Measurements from ENCODE around the gene EFNA2. TPM values are rescaled to one million over a fixed set of nuclear protein-coding genes. Genes with fewer than 3 reads are reported as not detected.
A peak's percentile ranks its signal among the peaks of the same experiment; 100 is the strongest.
"Not testable (repeated sequence)": the region's sequence is repeated elsewhere in the genome, so short reads cannot be mapped to it uniquely, and the experiment has no call there.

EFNA2 gene
- 0.28 TPM for polyA plus RNA-seq (2013, experiment 1 of 2; ENCODE audit: insufficient read length)
- 0.44 TPM for polyA plus RNA-seq (2013, experiment 2 of 2; ENCODE audit: insufficient read length)

GRCh38 chr19:1285737-1286360, at the start of gene EFNA2:
EFNA2 (plus strand) TSS chr19:1285873; CDS start chr19:1286169, 296 bp downstream.
- no peak for DNase-seq

GRCh38 chr19:1236576-1236975, 49.1 kb upstream of the EFNA2 start:
- DNase-seq: no peak

GRCh38 chr19:1237027-1237659, 48.5 kb upstream of the EFNA2 start:
- no peak for DNase-seq

- DNase-seq: peak; percentile 51
Measured at GRCh38 chr19:1237754-1238368, 47.8 kb upstream of the EFNA2 start, which contains the start of gene CBARP. CBARP (minus strand) TSS chr19:1238005; CDS start chr19:1236100, 1,905 bp downstream.

- DNase-seq: no peak
Measured at GRCh38 chr19:1238369-1239303, 47.0 kb upstream of the EFNA2 start.

- DNase-seq: no peak
Measured at GRCh38 chr19:1239420-1239795, 46.3 kb upstream of the EFNA2 start.

- DNase-seq: peak; percentile 92
Measured at GRCh38 chr19:1239796-1240737, 45.6 kb upstream of the EFNA2 start.

- no peak for DNase-seq
Measured at GRCh38 chr19:1240925-1241324, 44.7 kb upstream of the EFNA2 start.

GRCh38 chr19:1241417-1242095, 44.1 kb upstream of the EFNA2 start, which contains the start of gene ATP5F1D:
ATP5F1D (plus strand) TSS chr19:1241751; CDS start chr19:1241851, 100 bp downstream.
- peak; percentile 95 for DNase-seq

GRCh38 chr19:1243768-1244692, 41.6 kb upstream of the EFNA2 start:
- peak; percentile 86 for DNase-seq

- DNase-seq: no peak
Measured at GRCh38 chr19:1244693-1245451, 40.8 kb upstream of the EFNA2 start.

GRCh38 chr19:1245494-1246264, 40.0 kb upstream of the EFNA2 start:
- DNase-seq: no peak

GRCh38 chr19:1246265-1247087, 39.2 kb upstream of the EFNA2 start:
- DNase-seq: not testable (repeated sequence)

- no peak for DNase-seq
Measured at GRCh38 chr19:1247748-1248138, 37.9 kb upstream of the EFNA2 start.

GRCh38 chr19:1248139-1248785, 37.4 kb upstream of the EFNA2 start, which contains the start of gene MIDN:
MIDN (plus strand) TSS chr19:1248583; CDS start chr19:1250297, 1,714 bp downstream.
- peak; percentile 67 for DNase-seq

GRCh38 chr19:1248786-1249297, 36.8 kb upstream of the EFNA2 start:
- peak; percentile 90 for DNase-seq
